ENCODE results near the gene MFSD12.
A peak's percentile ranks its signal among the peaks of the same experiment; 100 is the strongest.

Gene MFSD12

GRCh38 chr19:3505598-3506383 lies 51.6 kb downstream of the MFSD12 start, which contains the start of gene FZR1:
FZR1 (plus strand) TSS chr19:3506311; CDS start chr19:3522990, 16,679 bp downstream.
- DNase-seq: peak; percentile 99

- no peak for DNase-seq
These were observed 52.7 kb downstream of the MFSD12 start for GRCh38 chr19:3504735-3505134.

GRCh38 chr19:3503036-3503572 lies 54.3 kb downstream of the MFSD12 start:
- DNase-seq: no peak

- no peak for DNase-seq
These were observed 55.6 kb downstream of the MFSD12 start for GRCh38 chr19:3501780-3502179.

- DNase-seq: peak; percentile 92
These were observed 56.8 kb downstream of the MFSD12 start, which contains the start of gene DOHH for GRCh38 chr19:3500429-3501101. DOHH (minus strand) TSS chr19:3500674; CDS start chr19:3496814, 3,860 bp downstream.

GRCh38 chr19:3499738-3500428 lies 57.5 kb downstream of the MFSD12 start:
- no peak for DNase-seq

GRCh38 chr19:3497757-3498520 lies 59.4 kb downstream of the MFSD12 start:
- no peak for DNase-seq

GRCh38 chr19:3496392-3497273 lies 60.8 kb downstream of the MFSD12 start:
- DNase-seq: no peak

GRCh38 chr19:3494559-3494958 lies 62.8 kb downstream of the MFSD12 start:
- DNase-seq: no peak
